ENCODE data around the gene ZNF93. TPM values are rescaled to one million over a fixed set of nuclear protein-coding genes. Genes with fewer than 3 reads are reported as not detected.
"Not testable (repeated sequence)": the region's sequence is repeated elsewhere in the genome, so short reads cannot be mapped to it uniquely, and the experiment has no call there.

Gene ZNF93
- total and polyA plus RNA-seq, 11 donors = 1.0 to 4.6 (median 2.3) TPM

GRCh38 chr19:19873381-19873780, 27.4 kb upstream of the ZNF93 start:
- peaks cover 0 to 43% (median 0%) of the 10 kb centered on the region in 12 donors for H3K9me3 ChIP-seq
- no peak for DNase-seq
- no peak for TF ChIP-seq POLR2A (IDR thresholded peaks at IDR 0.05)
- TF ChIP-seq CTCF (IDR thresholded peaks at IDR 0.05) = no peak
- no peak overlapping the region for H3K27ac ChIP-seq
- H3K36me3 ChIP-seq = peaks cover 0 to 16% (median 6%) of the 10 kb centered on the region in 9 donors
- H3K4me3 ChIP-seq = no peak overlapping the region
- no peaks in the 10 kb centered on the region for H3K27me3 ChIP-seq
- peaks cover 0 to 54% (median 23%) of the 10 kb centered on the region in 12 donors for H3K4me1 ChIP-seq
- intact Hi-C loops (cut with DNase I) = no loop called here
- no peak for ATAC-seq

GRCh38 chr19:19877724-19878123, 23.0 kb upstream of the ZNF93 start:
- intact Hi-C loops (cut with DNase I) = no loop called here
- Histone ChIP-seq H3K9me3 (peaks cover 0 to 16% (median 0%) of the 10 kb centered on the region in 12 donors), H3K36me3 (peaks cover 0 to 55% (median 36%) of the 10 kb centered on the region in 9 donors), H3K27ac (no peak overlapping the region), H3K4me3 (no peak overlapping the region), H3K27me3 (no peaks in the 10 kb centered on the region), H3K4me1 (peaks cover 0 to 15% (median 3%) of the 10 kb centered on the region in 12 donors)
- TF ChIP-seq CTCF (IDR thresholded peaks at IDR 0.05) (no peak), POLR2A (IDR thresholded peaks at IDR 0.05) (no peak)
- WGBS, 4 donors = 70 to 80% (median 73%) methylated on average over 4 of the region's 4 CpGs
- ATAC-seq (no peak), DNase-seq (no peak)

- Histone ChIP-seq H3K36me3 (peaks cover 0 to 93% (median 56%) of the 10 kb centered on the region in 9 donors), H3K4me1 (no peaks in the 10 kb centered on the region), H3K9me3 (peaks cover 0 to 61% (median 5%) of the 10 kb centered on the region in 12 donors), H3K27me3 (no peaks in the 10 kb centered on the region), H3K4me3 (no peak overlapping the region), H3K27ac (no peak overlapping the region)
- ATAC-seq = no peak
- 94 to 100% (median 98%) methylated on average over 1 of the region's 1 CpG for WGBS, 4 donors
- TF ChIP-seq CTCF (IDR thresholded peaks at IDR 0.05) = no peak
- no peak for TF ChIP-seq POLR2A (IDR thresholded peaks at IDR 0.05)
- intact Hi-C loops (cut with DNase I) = no loop called here
- no peak for DNase-seq
These were observed 16.2 kb upstream of the ZNF93 start for GRCh38 chr19:19884583-19884982.

DNA sequence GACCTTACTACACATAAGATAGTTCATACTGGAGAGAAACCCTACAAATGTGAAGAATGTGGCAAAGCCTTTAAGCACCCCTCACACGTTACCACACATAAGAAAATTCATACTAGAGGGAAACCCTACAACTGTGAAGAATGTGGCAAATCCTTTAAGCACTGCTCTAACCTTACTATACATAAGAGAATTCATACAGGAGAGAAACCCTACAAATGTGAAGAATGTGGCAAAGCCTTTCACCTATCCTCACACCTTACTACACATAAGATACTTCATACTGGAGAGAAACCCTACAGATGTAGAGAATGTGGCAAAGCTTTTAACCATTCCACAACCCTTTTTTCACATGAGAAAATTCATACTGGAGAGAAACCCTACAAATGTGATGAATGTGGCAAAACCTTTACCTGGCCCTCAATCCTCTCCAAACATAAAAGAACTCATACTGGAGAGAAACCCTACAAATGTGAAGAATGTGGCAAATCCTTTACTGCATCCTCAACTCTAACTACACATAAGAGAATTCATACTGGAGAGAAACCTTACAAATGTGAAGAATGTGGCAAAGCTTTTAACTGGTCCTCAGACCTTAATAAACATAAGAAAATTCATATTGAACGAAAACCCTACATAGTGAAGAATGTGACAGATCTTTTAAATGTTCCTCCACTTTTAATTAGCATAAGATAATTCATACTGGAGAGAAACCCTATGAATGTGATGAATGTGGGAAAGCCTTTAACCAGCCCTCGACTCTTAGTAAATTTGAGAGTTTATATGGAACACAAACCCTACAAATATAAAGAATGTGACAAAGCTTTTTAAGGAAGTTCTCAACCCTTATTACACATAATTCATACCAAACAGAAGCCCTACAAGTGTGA, 8.4 kb upstream of the ZNF93 start:
- WGBS, 4 donors = 87 to 100% (median 96%) methylated on average over 3 of the region's 3 CpGs
- Histone ChIP-seq H3K9me3 (peaks cover 0 to 97% (median 47%) of the 10 kb centered on the region in 12 donors), H3K36me3 (peaks cover 0 to 73% (median 24%) of the 10 kb centered on the region in 9 donors)
- H3K4me1 ChIP-seq; DNase-seq; H3K4me3 ChIP-seq; H3K27me3 ChIP-seq; H3K27ac ChIP-seq; ATAC-seq; intact Hi-C loops (cut with DNase I): not testable (repeated sequence)

All from heart left ventricle (tissue), 16 donors.